Right atrium auricular region (tissue), 2 donors: ENCODE data around the gene ATP6AP2. TPM values are rescaled to one million over a fixed set of nuclear protein-coding genes. Genes with fewer than 3 reads are reported as not detected.

ENCODE experiments used
- DNase-seq: peaks from one replicate; pipeline ENCODE4 v3.0.0-alpha.2; 2019; ENCODE audit warnings: low spot score
- H3K27ac ChIP-seq, 2 donors: fragments of 200-600 bp; sonication (generic); 1 replicate in 1 of 2; 2 replicates in 1 of 2; pipeline ENCODE4 v1.5.1; 2016 to 2019
- H3K27me3 ChIP-seq, 2 donors: fragments of 200-600 bp; sonication (generic); one replicate each; pipeline versions ENCODE4 v1.5.1 to v1.6.0; 2017 to 2019
- H3K36me3 ChIP-seq: fragments of 200-600 bp; sonication (generic); one replicate; pipeline ENCODE4 v1.5.1; 2016
- H3K4me1 ChIP-seq, 2 donors: fragments of 200-600 bp; sonication (generic); one replicate each; pipeline versions ENCODE4 v1.5.1 to v1.6.0; 2017 to 2019
- H3K4me3 ChIP-seq, 2 donors: fragments of 200-600 bp; sonication (generic); 1 replicate in 1 of 2; 2 replicates in 1 of 2; pipeline ENCODE4 v1.5.1; 2017 to 2019; ENCODE audit warnings: mild to moderate bottlenecking in 1 of 2, moderate library complexity in 1 of 2
- H3K9me3 ChIP-seq, 2 donors: fragments of 200-600 bp; sonication (generic); one replicate each; pipeline ENCODE4 v1.5.1; 2019
- total RNA-seq, 2 donors: library from RNA; depleted of rRNA; stranded (reverse); fragments of >200 nt; gene quantifications; one replicate each; pipeline ENCODE4 v1.1.0, GENCODE V29; 2016
- TF ChIP-seq, protein P1 (sequence below), 2 donors: fragments of 200-600 bp; sonication (generic); IDR thresholded peaks; one replicate each; pipeline ENCODE4 v1.5.1; 2019; ENCODE audit warnings: antibody characterized with exemption in 2 of 2

ATP6AP2 gene
- total RNA-seq, 2 donors from 2014 or later = 50.9 to 52.8 TPM

GRCh38 chrX:40607381-40607780 is 26.6 kb downstream of the ATP6AP2 start:
- Histone ChIP-seq H3K36me3 (no peaks in the 10 kb centered on the region), H3K4me1 (no peaks in the 10 kb centered on the region), H3K9me3 (no peaks in the 10 kb centered on the region), H3K4me3 (no peak overlapping the region), H3K27ac (no peak overlapping the region), H3K27me3 (no peaks in the 10 kb centered on the region)
- DNase-seq = no peak
- TF ChIP-seq, protein P1, sequence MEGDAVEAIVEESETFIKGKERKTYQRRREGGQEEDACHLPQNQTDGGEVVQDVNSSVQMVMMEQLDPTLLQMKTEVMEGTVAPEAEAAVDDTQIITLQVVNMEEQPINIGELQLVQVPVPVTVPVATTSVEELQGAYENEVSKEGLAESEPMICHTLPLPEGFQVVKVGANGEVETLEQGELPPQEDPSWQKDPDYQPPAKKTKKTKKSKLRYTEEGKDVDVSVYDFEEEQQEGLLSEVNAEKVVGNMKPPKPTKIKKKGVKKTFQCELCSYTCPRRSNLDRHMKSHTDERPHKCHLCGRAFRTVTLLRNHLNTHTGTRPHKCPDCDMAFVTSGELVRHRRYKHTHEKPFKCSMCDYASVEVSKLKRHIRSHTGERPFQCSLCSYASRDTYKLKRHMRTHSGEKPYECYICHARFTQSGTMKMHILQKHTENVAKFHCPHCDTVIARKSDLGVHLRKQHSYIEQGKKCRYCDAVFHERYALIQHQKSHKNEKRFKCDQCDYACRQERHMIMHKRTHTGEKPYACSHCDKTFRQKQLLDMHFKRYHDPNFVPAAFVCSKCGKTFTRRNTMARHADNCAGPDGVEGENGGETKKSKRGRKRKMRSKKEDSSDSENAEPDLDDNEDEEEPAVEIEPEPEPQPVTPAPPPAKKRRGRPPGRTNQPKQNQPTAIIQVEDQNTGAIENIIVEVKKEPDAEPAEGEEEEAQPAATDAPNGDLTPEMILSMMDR (IDR thresholded peaks at IDR 0.05) = no peak

- TF ChIP-seq, protein P1 (IDR thresholded peaks at IDR 0.05) = no peak
- DNase-seq = no peak
- no peak overlapping the region for H3K27ac ChIP-seq
- no peaks in the 10 kb centered on the region for H3K4me1 ChIP-seq
- no peaks in the 10 kb centered on the region for H3K36me3 ChIP-seq
- no peaks in the 10 kb centered on the region for H3K27me3 ChIP-seq
- H3K9me3 ChIP-seq = no peaks in the 10 kb centered on the region
- no peak overlapping the region for H3K4me3 ChIP-seq
Measured at GRCh38 chrX:40612511-40612910, 31.7 kb downstream of the ATP6AP2 start.

DNA sequence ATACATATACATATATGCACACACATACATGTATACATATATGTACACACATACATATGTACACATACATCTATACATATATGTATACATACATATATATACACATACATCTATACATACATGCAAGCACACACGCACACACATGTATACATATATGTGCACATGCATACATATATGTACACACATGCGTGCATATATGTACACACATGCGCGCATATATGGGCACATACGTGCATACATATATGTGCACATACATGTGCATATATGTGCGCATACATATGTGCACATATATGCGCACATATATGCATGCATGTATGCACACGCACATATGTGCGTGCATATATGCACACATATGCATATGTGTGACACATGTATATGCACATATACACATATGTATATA is 35.2 kb downstream of the ATP6AP2 start:
- Histone ChIP-seq H3K4me3 (no peak overlapping the region), H3K4me1 (no peaks in the 10 kb centered on the region), H3K27me3 (no peaks in the 10 kb centered on the region), H3K36me3 (no peaks in the 10 kb centered on the region), H3K27ac (no peak overlapping the region), H3K9me3 (no peaks in the 10 kb centered on the region)
- TF ChIP-seq, protein P1 (IDR thresholded peaks at IDR 0.05) = no peak
- no peak for DNase-seq

DNA sequence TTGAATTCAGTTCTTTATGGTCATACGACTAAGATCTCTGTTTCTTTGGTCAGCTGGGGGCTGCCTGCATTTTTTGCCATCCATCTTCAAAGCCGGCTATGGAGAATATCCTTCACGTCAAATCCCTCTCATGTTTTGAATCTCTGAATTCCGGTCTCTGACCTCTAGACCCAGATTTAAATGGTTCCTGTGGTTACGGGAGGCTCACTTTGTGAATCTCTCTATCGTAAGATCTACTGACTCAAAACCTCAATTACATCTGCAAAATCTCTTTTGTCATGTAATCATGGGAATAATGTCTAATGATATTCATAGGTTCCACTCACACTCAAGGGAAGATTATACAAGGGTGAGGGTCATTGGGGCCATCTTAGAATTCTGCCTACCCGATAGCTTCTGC is 36.8 kb downstream of the ATP6AP2 start:
- no peaks in the 10 kb centered on the region for H3K36me3 ChIP-seq
- DNase-seq = no peak
- TF ChIP-seq, protein P1 (IDR thresholded peaks at IDR 0.05) = no peak
- H3K4me1 ChIP-seq = no peaks in the 10 kb centered on the region
- no peaks in the 10 kb centered on the region for H3K9me3 ChIP-seq
- H3K4me3 ChIP-seq = no peak overlapping the region
- H3K27me3 ChIP-seq = no peaks in the 10 kb centered on the region
- no peak overlapping the region for H3K27ac ChIP-seq

DNA sequence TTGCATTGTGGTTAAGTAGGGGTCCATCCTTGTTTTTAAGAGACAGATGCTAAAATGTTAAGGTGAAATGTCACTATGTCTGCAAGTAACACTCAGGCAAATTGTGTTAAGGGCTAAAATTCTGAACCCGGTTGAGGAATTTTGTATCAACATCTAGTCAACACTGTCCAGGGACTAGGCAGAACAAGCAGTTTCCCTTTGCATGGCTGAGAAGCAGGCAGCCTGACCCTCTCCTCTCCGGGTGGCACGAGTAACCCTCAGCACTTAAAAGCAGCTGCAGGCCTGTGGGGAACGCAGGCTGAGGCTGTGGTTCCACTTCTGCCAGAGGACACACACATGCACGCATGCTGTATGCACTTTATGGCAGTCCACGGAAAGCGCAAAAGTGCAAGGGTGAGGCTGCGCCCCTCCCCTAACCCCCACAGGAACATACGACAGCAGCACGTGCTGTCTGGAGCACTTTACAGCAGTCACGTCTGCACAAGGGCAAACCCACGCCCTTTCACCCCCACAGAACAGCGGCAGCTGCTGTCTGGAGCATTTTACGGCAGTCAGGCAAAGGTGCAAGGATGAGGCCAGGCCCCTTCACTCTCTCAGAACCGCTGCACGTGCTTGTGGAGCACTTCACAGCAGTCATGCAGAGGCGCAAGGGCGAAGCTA is 41.8 kb downstream of the ATP6AP2 start:
- H3K27ac ChIP-seq = no peak overlapping the region
- no peaks in the 10 kb centered on the region for H3K4me1 ChIP-seq
- TF ChIP-seq, protein P1 (IDR thresholded peaks at IDR 0.05) = no peak
- DNase-seq = no peak
- H3K9me3 ChIP-seq = no peaks in the 10 kb centered on the region
- H3K4me3 ChIP-seq = no peak overlapping the region
- H3K36me3 ChIP-seq = no peaks in the 10 kb centered on the region
- peaks cover 0 to 5% of the 10 kb centered on the region in 2 donors for H3K27me3 ChIP-seq

DNA sequence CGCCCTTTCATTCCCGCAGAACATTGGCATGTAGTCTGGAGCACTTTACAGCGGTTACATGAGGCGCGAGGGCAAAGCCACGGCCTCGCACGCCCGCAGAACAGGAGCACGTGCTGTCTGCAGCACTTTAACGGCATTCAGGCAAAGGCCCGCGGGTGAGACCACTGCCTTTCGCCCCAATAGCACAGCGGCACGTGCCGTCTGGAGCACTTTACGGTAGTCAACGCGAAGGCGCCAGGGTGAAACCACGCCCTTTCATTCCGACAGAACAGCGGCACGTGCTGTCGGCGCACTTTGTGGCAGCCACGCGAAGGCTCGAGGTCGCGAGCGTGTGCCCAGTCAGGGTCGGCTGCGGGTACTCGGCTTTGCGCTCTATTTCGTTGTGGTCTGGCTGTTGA is 42.4 kb downstream of the ATP6AP2 start, which contains the start of gene MPC1L:
Gene MPC1L, plus strand, starts transcription at position 290 of the 398 bp plus-strand sequence. CDS start 138 bp downstream, outside the sequence.
- Histone ChIP-seq H3K36me3 (no peaks in the 10 kb centered on the region), H3K27me3 (peaks cover 0 to 5% of the 10 kb centered on the region in 2 donors), H3K4me3 (no peak within 1 kb of the TSS), H3K27ac (no peak within 1 kb of the TSS), H3K4me1 (no peaks in the 10 kb centered on the region), H3K9me3 (no peaks in the 10 kb centered on the region)
- TF ChIP-seq, protein P1 (IDR thresholded peaks at IDR 0.05) = no peak
- no peak for DNase-seq
